DMS79 (cell line): ENCODE measurements around the gene COPA.
"Not testable (repeated sequence)": the region's sequence is repeated elsewhere in the genome, so short reads cannot be mapped to it uniquely, and the experiment has no call there.

Experiments
- DNase-seq: peaks from one replicate; lab custom pipeline; 2025; lab: John Stamatoyannopoulos, UW

Gene COPA

DNA sequence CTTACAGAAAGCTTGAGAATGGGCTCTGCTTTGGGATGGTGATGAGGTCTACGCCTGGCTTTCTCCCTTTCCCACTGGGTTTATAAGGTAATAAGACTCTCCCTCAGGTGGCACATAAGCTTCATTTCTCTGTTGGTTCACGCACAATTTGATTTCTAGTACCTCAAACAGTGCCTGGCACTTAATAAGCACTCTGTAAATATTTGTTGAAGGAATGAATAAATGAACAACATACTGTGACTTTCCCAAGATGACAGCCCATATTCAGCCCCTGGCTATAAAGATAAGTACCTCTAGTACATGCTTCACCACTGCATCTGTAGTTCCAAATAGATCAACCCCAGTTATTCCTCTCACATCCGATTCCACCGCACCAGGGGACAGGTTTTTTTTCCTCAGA, 17.8 kb downstream of the COPA start:
- peak; percentile 97 for DNase-seq

DNA sequence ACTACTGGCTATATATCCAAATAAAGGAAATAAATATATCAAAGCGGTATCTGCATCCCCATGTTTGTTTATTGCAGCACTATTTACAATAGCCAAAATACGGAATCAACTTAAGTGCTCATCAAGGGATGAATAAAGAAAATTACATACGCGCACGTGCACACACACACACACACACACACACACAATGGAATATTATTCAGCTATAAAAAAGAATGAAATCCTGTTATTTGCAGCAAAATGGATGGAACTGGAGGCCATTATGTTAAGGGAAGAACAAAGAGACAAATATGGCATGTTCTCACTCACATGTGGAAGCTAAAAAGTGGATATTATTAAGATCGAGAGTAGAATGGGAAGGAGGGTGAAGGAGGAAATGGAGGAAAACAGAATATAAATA, 20.2 kb downstream of the COPA start:
- DNase-seq, result no peak

- DNase-seq, result no peak
Measured at GRCh38 chr1:160315359-160315758, 27.7 kb downstream of the COPA start.

GRCh38 chr1:160309571-160309970, 33.5 kb downstream of the COPA start:
- no peak for DNase-seq

DNA sequence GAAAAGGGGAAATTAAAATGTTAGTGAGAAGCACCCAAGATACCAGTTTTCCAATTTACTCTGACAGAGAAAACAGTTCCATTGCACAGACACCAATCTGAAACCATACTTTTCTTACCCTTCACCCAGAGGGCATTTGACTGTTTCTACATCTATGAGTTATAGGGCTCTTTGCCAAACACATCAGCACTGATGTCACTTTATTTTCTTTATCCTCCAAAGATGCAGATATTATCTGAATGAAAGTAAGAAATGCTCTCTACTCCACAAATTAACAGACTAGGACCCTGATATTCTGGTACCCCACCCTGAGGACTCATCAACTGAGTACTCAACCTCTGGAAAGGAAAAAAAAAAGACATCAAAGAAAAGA, 33.9 kb downstream of the COPA start:
- DNase-seq, result no peak

DNA sequence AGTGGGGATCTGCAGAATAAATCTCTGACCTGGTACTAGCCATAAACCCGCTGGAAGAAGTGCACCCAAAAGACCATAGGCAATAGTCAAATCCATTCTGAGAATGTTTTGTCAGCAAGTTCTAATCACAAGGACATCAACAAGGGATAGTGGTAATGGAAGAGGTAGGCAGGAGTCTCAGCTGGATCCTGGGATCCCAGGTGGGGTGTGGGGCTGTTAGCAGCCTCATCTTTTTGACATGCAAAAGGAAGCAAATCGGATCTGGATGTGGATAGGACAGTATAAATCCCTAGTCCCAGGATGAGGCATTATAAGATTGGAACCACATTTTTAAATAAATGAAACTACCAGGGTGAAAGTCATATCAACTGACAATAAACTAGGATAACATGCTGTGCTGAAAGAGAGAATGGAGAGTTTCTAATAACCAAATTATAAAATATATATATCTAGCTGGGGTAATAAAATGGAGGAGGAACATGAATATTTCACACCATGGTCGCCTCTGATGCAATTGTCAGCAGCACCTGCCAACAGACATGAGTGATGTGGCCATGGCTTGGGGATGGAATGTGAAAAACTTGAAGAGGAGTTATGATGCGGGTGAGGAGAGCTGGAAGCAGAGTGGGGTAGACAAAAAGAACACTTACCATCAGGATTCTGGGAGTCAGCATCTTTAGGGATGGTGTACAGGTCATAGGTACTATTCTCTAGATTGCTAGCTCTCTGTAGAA, 34.4 kb downstream of the COPA start:
- DNase-seq, result no peak

DNA sequence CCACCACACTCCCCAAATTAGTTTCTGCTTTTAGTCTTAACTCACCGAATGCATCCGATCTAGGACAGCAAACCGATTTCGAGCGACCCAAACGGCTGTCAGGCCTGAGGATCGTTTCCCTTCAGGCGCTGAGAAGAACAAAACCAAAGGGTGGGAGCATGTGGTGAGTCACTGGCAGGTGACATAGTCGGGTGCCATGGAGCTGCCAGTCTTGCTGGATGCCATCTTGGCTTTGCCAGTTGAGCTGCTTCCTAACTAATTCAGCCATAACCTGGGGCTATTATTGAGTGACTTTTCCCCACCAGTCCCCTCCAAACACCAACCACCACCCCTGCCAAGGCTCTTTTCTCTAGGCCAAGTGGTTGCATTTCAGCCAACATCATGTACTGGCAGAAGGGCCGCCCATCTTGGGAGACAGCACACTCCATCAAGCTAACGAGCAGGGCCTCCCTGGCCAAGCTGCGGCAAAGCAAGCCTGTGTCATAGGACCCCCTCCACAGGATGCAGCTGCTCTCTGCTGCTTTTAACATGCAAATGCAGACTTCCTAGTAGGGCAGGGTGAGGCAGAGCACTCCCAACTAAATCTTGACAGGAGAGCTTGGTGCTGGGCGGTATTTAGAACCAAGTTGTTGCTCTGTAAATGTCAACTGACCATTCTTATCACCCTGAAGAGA, 35.8 kb downstream of the COPA start:
- no peak for DNase-seq

GRCh38 chr1:160300173-160300572, 42.9 kb downstream of the COPA start:
- no peak for DNase-seq

- no peak for DNase-seq
Measured at GRCh38 chr1:160296036-160296435, 47.0 kb downstream of the COPA start.

DNA sequence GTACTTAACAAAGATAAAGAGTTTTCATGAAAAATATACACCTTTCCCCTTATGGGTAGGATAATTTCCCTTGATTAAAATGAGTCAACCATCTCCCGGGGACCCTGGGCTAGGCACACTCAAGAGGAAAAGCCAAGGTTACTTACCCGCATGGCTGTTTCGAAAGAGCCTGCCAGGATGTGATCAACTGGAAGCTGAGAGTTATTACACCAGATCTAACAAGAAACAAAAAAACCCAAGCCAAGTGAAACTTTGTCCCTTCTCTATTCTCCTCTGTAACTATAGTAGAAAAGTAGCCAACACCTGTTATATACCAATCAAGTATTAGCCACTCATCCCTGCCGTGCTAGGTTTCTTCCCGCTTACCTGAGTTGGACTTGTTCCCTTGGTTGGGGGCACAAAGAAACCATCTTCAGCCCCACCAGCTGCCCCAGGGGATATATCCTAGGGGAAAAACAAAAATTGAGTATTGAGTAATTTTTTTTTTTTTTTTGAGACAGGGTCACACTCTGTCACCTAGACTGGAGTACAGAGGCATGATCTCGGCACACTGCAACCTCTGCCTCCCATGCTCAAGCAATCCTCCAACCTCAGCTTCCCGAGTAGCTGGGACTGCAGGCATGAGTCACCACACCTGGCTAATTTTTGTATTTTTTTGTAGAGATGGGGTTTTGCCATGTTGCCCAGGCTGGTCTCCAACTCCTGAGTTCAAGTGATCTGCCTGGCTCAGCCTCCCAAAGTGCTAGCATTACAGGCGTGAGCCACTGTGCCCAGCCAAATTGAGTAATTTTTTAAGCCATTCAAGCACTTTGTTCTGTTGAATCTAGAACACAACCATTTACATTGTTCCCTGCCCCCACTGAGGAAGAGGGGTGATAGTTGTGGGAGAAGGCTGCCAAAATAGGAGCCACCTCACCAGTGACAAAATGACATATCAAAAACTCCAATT, 49.8 kb downstream of the COPA start:
- no peak for DNase-seq

DNA sequence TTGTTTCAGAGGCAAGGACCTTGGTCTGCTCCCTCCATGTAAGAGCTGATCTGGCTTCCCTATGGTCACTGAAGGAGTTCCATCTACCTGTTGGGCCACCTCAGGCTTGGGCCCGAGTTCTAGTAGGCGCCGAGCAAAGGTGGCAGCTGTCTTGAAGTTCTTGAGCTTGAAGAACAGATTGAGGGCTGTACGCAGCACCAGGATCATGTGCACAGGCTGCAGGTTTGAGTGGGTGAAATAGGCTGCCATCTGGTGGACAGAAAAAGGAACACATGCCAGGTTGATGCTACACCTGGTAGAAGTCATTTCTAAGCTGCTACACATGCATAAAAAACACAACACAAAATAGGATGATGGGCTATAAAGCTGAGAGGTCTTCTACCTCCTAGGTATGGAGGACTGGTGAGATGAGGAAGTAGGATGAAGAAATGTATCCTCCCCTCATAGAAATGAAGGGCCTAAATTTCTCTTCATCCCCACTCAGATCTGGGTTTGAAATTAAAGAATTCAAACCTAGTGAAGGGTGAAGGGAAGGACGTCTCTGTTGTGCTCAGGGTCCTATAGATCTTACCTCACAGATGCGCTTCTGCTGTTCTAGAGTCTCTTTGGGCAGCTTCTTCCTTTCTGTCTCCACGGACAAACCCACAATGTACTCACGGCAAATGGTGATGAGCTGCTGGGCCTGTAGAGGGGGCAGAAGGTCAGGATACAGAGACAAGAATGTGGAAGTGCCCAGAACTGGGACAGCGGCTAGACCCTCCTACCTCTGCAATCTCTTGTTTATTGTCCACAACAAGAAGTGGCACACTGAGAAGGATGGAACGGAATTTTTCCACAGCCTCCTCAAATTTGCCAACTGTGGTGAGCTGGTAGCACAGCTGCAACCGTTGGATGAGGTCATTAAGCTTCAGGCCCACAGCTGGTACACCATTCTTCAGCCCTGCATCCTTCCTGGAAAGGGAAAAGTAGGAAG, 51.5 kb downstream of the COPA start:
- peak; percentile 25 for DNase-seq

GRCh38 chr1:160287769-160288168, 55.3 kb downstream of the COPA start:
- not testable (repeated sequence) for DNase-seq

GRCh38 chr1:160285506-160285905, 57.5 kb downstream of the COPA start:
- no peak for DNase-seq

DNA sequence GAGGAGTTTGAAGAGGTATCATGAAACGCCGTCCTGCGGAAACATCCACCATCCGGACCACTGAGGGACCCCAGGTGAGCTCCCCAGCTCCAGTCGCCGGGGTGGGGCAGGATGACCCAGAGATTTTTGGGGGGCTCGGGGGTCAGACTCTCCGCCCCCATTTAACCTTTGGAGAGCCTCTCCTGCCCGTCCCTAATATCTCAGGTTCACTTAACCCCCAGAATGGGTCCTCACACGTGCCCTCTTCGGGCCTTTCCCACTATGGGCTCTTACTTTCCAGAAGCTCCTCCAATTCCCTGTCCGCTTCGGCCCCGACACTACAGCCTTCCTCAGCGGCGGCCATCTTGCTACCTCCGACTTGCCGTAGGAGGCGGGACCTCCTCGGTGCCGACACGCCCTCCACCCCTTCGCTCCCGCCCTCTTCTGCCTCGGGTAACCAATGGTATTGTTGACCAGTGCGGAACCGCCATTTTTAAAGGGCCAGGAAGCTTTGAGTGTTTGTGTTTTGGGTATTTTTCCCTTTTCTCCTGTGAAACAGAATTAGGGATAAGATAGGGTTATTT, 58.2 kb downstream of the COPA start, which contains the start of gene PEX19:
Gene PEX19 (minus strand): TSS at position 352 of the 563 bp plus-strand sequence. CDS start 9 bp downstream, at position 343.
- peak; percentile 88 for DNase-seq

- no peak for DNase-seq
Measured at GRCh38 chr1:160284220-160284781, 58.7 kb downstream of the COPA start.

- DNase-seq, result no peak
Measured at GRCh38 chr1:160282807-160283206, 60.2 kb downstream of the COPA start.

GRCh38 chr1:160277987-160278386, 65.1 kb downstream of the COPA start:
- DNase-seq, result no peak

DNA sequence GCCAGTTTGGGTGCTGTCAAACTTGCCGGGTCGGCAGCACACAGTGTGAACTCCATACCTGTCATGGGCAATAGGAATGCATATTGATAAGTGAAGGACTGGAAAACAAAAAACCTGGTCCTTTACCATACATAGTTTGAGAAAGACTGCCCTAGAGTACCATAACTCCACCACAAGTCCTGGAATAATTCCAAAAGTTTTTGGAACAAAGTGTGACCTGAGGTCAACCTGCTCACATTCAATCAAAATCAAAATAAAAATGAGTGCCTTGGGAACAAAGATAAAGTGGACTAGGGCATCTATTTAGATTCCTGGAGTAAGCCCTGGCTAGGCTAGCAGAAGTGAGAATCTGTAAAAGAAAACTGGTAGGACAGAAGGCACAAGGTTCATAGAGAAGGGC, 65.7 kb downstream of the COPA start:
- no peak for DNase-seq

DNA sequence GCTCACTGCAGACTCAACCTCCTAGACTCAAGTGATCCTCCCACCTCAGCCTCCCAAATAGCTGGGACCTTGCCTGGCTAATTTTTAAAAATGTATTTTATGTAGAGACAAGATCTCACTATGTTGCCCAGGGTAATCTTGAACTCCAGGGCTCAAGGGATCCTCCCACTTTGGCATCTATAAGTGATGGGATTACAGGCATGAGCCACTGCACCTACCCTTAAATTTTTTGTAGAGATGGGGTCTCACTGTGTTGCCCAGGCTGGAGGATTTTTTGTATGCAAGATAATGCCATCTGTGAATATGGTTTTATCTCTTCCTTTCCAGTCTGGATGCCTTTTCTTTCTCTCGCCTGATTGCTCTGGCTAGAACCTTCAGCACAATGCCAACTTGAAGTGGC, 72.0 kb downstream of the COPA start:
- no peak for DNase-seq

DNA sequence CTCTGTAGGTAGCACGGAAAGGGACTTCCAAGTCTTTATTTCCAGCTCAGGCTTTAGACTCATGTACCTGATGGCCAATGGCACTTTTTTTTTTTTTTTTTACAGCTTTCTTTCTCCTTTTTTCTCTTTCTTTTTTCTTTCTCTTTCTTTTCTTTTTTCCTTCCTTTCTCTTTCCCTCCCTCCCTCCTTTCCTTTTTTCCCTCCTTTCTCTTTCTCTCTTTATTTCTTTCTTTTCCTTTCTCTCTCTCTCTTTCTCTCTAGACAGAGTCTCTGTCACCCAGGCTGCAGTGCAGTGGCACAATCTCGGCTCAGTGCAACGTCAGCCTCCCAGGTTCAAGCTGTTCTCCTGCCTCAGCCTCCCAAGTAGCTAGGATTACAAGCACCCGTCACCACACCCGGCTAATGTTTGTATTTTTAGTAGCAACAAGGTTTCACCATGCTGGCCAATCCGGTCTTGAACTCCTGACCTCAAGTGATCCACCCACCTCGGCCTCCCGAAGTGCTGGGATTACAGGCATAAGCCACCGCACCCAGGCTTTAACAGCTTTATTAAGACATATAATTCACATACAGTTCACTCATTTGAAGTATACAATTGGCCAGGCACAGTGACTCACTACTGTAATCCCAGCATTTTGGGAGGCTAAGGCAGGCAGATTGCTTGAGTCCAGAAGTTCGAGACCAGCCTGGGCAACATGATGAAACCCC, 75.6 kb downstream of the COPA start:
- DNase-seq, result no peak
